Keratinocyte (primary cell): Measurements from ENCODE around the gene CEL. TPM values are rescaled to one million over a fixed set of nuclear protein-coding genes. Genes with fewer than 3 reads are reported as not detected.

Source experiments
- DNase-seq: peaks from one replicate; pipeline ENCODE4 v3.0.0-alpha.2; 2011; ENCODE audit warnings: low read depth, missing footprints, low spot score
- FAIRE-seq: peaks from 2 replicates; lab custom pipeline; 2011; peaks lifted over from hg19 to GRCh38; lab: Jason Lieb, UNC
- H2AFZ ChIP-seq: 2 replicates; pipeline ENCODE4 v1.6.0; 2012; ENCODE audit warnings: low read length, control low read depth, inconsistent platforms; ENCODE audit not compliant: control insufficient read depth
- H3K27ac ChIP-seq: 2 replicates; pipeline ENCODE4 v1.5.1; 2011; ENCODE audit warnings: low read length; ENCODE audit not compliant: control insufficient read depth, insufficient read depth
- H3K27me3 ChIP-seq: 3 replicates; pipeline ENCODE4 v1.6.0; 2011; ENCODE audit warnings: low read length; ENCODE audit not compliant: control insufficient read depth, insufficient read depth; ENCODE audit errors: extremely low read depth
- H3K36me3 ChIP-seq, 2 experiments: 2 replicates in 1 of 2; 3 replicates in 1 of 2; pipeline ENCODE4 v1.5.1; 2011; ENCODE audit warnings: low read length in 2 of 2, mild to moderate bottlenecking in 1 of 2; ENCODE audit not compliant: control insufficient read depth in 2 of 2, insufficient read depth in 2 of 2; ENCODE audit errors: extremely low read depth in 1 of 2
- H3K4me1 ChIP-seq: 3 replicates; pipeline ENCODE4 v1.5.1; 2011; ENCODE audit warnings: low read length; ENCODE audit not compliant: control insufficient read depth, insufficient read depth; ENCODE audit errors: extremely low read depth
- H3K4me2 ChIP-seq: 3 replicates; pipeline ENCODE4 v1.6.0; 2011; ENCODE audit warnings: low read depth, low read length; ENCODE audit not compliant: control insufficient read depth, insufficient read depth; ENCODE audit errors: extremely low read depth
- H3K4me3 ChIP-seq, 3 experiments: fragments of 200-600 bp in 1 of 3; sonication (generic) in 1 of 3; 2 replicates in 2 of 3; 3 replicates in 1 of 3; pipeline ENCODE4 v1.5.1; 2011 to 2016; ENCODE audit warnings: low read length in 3 of 3, mild to moderate bottlenecking in 3 of 3, control low read depth in 2 of 3, inconsistent platforms in 1 of 3, low read depth in 1 of 3, mixed read lengths in 1 of 3, mixed run types in 1 of 3, moderate library complexity in 1 of 3; ENCODE audit not compliant: control insufficient read depth in 2 of 3, insufficient read depth in 2 of 3; ENCODE audit errors: extremely low read depth in 1 of 3
- H3K79me2 ChIP-seq: 2 replicates; pipeline ENCODE4 v1.6.0; 2012; ENCODE audit warnings: low read length; ENCODE audit not compliant: control insufficient read depth, insufficient read depth
- H3K9ac ChIP-seq: 3 replicates; pipeline ENCODE4 v1.6.0; 2011; ENCODE audit warnings: low read length; ENCODE audit not compliant: control insufficient read depth, insufficient read depth; ENCODE audit errors: extremely low read depth
- H3K9me1 ChIP-seq: 3 replicates; pipeline ENCODE4 v1.6.0; 2011; ENCODE audit warnings: low read length; ENCODE audit not compliant: control insufficient read depth, insufficient read depth; ENCODE audit errors: extremely low read depth
- H3K9me3 ChIP-seq: 2 replicates; pipeline ENCODE4 v1.5.1; 2012; ENCODE audit warnings: low read depth, low read length; ENCODE audit not compliant: control insufficient read depth
- H4K20me1 ChIP-seq: 3 replicates; pipeline ENCODE4 v1.6.0; 2011; ENCODE audit warnings: low read length; ENCODE audit not compliant: control insufficient read depth, insufficient read depth; ENCODE audit errors: extremely low read depth
- CTCF ChIP-seq, 3 experiments: IDR thresholded peaks in 1 of 3; conservative IDR thresholded peaks in 1 of 3; optimal IDR thresholded peaks in 1 of 3; 2 replicates in 2 of 3; 3 replicates in 1 of 3; pipeline versions ENCODE3 to v1.5.1; 2011; ENCODE audit warnings: low read length in 3 of 3, mild to moderate bottlenecking in 3 of 3, moderate library complexity in 2 of 3, control low read depth in 1 of 3, inconsistent platforms in 1 of 3; ENCODE audit not compliant: insufficient read depth in 2 of 3; ENCODE audit errors: extremely low read depth in 1 of 3
- EZH2 ChIP-seq: IDR thresholded peaks from one replicate; pipeline ENCODE4 v1.6.1; 2012; ENCODE audit warnings: inconsistent platforms, mild to moderate bottlenecking, low read length, moderate library complexity
- dilution Hi-C: fragments of 300-500 bp; cut with MboI; formaldehyde crosslinking; loops from one replicate; pipeline ENCODE4 v1.7.0; 2020; ENCODE audit warnings: low sequenced_read_pairs; ENCODE audit not compliant: extremely low pct_ligation_motif_present
- polyA plus RNA-seq, 5 experiments: library from polyadenylated mRNA; depleted of rRNA in 3 of 5; stranded (reverse) in 3 of 5; stranded (forward) in 1 of 5; unstranded in 1 of 5; fragments of >200 nt; gene quantifications; 1 replicate in 1 of 5; 2 replicates in 3 of 5; 3 replicates in 1 of 5; pipeline versions ENCODE4 v1.2.1 to v1.2.3, GENCODE V29; 2011 to 2012; ENCODE audit warnings: missing spikeins in 2 of 5, low read depth in 1 of 5, low replicate concordance in 1 of 5

CEL gene
- polyA plus RNA-seq, 1 donor (not counting 4 experiments of a cell fraction or from before 2014, with no cell fraction given) = 0.12 TPM

DNA sequence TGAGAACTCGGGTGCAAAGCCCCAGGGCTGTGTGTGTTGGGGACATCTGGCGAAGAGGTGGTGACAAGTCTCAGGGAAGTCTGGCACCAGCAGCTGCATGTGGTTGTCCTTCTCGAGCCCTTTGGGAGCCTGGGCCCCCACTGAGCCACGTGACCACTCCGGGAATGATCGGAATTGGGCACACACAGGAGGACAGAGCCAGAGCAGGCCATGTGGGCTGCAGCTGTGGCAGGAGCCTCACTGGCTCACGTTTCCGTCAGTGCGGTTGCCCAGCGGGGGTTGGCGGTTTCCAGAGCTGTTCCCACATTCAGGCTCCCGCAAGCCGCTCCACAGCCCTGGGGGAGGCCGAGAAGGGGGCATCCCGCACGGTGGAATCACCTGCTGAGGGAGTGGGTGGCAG is 6.8 kb upstream of the CEL start:
- H3K9me1 ChIP-seq = peaks cover 3% of the 10 kb centered on the region
- H3K4me2 ChIP-seq = no peak overlapping the region
- no peak overlapping the region for H3K9ac ChIP-seq
- no peak overlapping the region for H3K4me3 ChIP-seq
- no peak for DNase-seq
- H2AFZ ChIP-seq = no peak overlapping the region
- peaks cover 22% of the 10 kb centered on the region for H3K4me1 ChIP-seq
- H3K36me3 ChIP-seq = peaks cover 11 to 28% of the 10 kb centered on the region in 2 experiments
- no peak for FAIRE-seq
- H3K27me3 ChIP-seq = no peaks in the 10 kb centered on the region
- H3K79me2 ChIP-seq = no peaks in the 10 kb centered on the region
- H3K27ac ChIP-seq = no peak overlapping the region
- dilution Hi-C loops = no loop called here
- no peaks in the 10 kb centered on the region for H4K20me1 ChIP-seq
- H3K9me3 ChIP-seq = no peaks in the 10 kb centered on the region
- TF ChIP-seq CTCF (optimal IDR thresholded peaks at IDR 0.05 in 1 of 3, IDR thresholded peaks at IDR 0.05 in 1 of 3, conservative IDR thresholded peaks at IDR 0.05 in 1 of 3; ENCODE audit: extremely low read depth in 1 of 3, insufficient read depth in 2 of 3, low read length in 3 of 3) = no peak
- TF ChIP-seq EZH2 = no peak

DNA sequence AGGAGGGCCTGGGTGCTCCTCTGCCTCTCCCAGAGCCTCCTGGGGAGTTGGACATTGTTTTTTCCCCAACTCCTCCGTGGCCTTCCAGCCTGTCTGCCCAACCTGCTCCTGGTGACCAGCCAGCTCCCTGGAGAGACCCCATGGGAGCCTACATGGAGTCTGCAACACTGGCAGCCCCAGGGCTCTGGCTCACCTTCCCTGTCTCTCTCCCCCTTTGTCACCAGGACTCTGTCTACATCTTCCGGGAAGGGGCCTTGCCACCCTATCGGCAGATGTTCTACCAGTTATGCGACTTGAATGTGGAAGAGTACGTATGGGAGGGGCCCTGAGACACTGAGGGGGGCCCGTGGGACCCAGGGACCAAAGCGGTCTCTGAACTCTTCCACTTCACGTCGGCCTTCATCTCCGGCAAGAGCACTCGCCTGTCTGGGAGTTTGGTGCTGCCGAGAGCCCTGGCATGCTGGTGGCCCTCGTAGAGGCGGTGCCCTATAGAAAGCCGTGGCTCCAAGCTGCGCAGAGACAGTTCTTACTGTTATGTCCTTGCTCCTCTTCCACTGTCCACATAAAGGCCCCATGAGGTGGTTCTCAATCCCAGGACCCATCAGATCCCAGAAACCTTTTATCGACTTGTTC is 5.9 kb upstream of the CEL start:
- Histone ChIP-seq H2AFZ (no peak overlapping the region), H3K4me1 (peaks cover 27% of the 10 kb centered on the region), H4K20me1 (no peaks in the 10 kb centered on the region), H3K9me1 (peaks cover 3% of the 10 kb centered on the region), H3K4me2 (no peak overlapping the region), H3K9ac (no peak overlapping the region), H3K9me3 (no peaks in the 10 kb centered on the region), H3K79me2 (no peaks in the 10 kb centered on the region), H3K36me3 (peaks cover 8 to 23% of the 10 kb centered on the region in 2 experiments), H3K27ac (no peak overlapping the region), H3K4me3 (no peak overlapping the region), H3K27me3 (no peaks in the 10 kb centered on the region)
- dilution Hi-C loops = no loop called here
- FAIRE-seq (no peak), DNase-seq (no peak)
- TF ChIP-seq CTCF (optimal IDR thresholded peaks at IDR 0.05 in 1 of 3, IDR thresholded peaks at IDR 0.05 in 1 of 3, conservative IDR thresholded peaks at IDR 0.05 in 1 of 3; ENCODE audit: extremely low read depth in 1 of 3, insufficient read depth in 2 of 3, low read length in 3 of 3) (no peak), EZH2 (no peak)
